GM10248 (cell line): ENCODE results near the gene DNAJC30.

Experiments used
- CTCF ChIA-PET: fragments of 300-600 bp; sonication (Branson Sonifier 250); formaldehyde crosslinking; extraction: SDS; loops from one replicate; lab custom pipeline; 2021; ENCODE audit warnings: antibody characterized with exemption; lab: Yijun Ruan, JAX
- POLR2A ChIA-PET: fragments of 350-650 bp; sonication (Branson Sonifier 250); formaldehyde crosslinking; extraction: SDS; loops from one replicate; lab custom pipeline; 2020; ENCODE audit warnings: antibody characterized with exemption; lab: Yijun Ruan, JAX
- DNase-seq: peaks from one replicate; pipeline ENCODE4 v3.0.0; 2012; ENCODE audit errors: extremely low spot score
- CTCF ChIP-seq: IDR thresholded peaks from 2 replicates; pipeline ENCODE4 v1.5.1; 2012; ENCODE audit warnings: mild to moderate bottlenecking, low read depth; ENCODE audit errors: extremely low read depth, missing control alignments, control extremely low read depth

DNAJC30 gene

GRCh38 chr7:73683056-73683787 lies at the start of gene DNAJC30, which contains the start of gene BUD23:
DNAJC30 (minus strand) TSS chr7:73683453; CDS start chr7:73683423, 30 bp downstream.
BUD23 (plus strand) TSS chr7:73683597; CDS start chr7:73683626, 29 bp downstream.
- DNase-seq: peak; percentile 99
- ChIA-PET CTCF (interaction anchor here (0.9 kb wide), 1 partner anchor 42 kb away, joined by 3 read pairs; no protein-coding TSS in a partner anchor), POLR2A (interaction anchor here (1.0 kb wide), 2 partner anchors 13 to 18 kb away, joined by 3 to 5 read pairs; no protein-coding TSS in a partner anchor)
- TF ChIP-seq CTCF: peak; percentile 13

- POLR2A ChIA-PET: no interaction called here
- TF ChIP-seq CTCF: no peak
- CTCF ChIA-PET: interaction anchor here (1.0 to 11.8 kb wide), 2 partner anchors 9 to 125 kb away, joined by 3 to 170 read pairs; no protein-coding TSS in a partner anchor
- no peak for DNase-seq
These were observed 49.1 kb upstream of the DNAJC30 start for GRCh38 chr7:73732397-73732796.

GRCh38 chr7:73730485-73730884 lies 47.2 kb upstream of the DNAJC30 start:
- DNase-seq: no peak
- TF ChIP-seq CTCF: no peak
- ChIA-PET POLR2A (no interaction called here), CTCF (interaction anchor here (11.8 kb wide), 1 partner anchor 123 kb away, joined by 170 read pairs; no protein-coding TSS in a partner anchor)

- TF ChIP-seq CTCF: no peak
- DNase-seq: no peak
- POLR2A ChIA-PET: no interaction called here
- CTCF ChIA-PET: interaction anchor here (1.1 to 11.8 kb wide), 3 partner anchors 10 to 121 kb away, joined by 3 to 170 read pairs (median 5); partner anchors contain the start of gene ABHD11
These were observed 45.3 kb upstream of the DNAJC30 start for GRCh38 chr7:73728551-73728950.

GRCh38 chr7:73727952-73728351 lies 44.7 kb upstream of the DNAJC30 start:
- no peak for TF ChIP-seq CTCF
- CTCF ChIA-PET: interaction anchor here (1.1 to 11.8 kb wide), 2 partner anchors 16 to 120 kb away, joined by 3 to 170 read pairs; no protein-coding TSS in a partner anchor

GRCh38 chr7:73726083-73726466 lies 42.8 kb upstream of the DNAJC30 start:
- TF ChIP-seq CTCF: no peak
- CTCF ChIA-PET: interaction anchor here (0.9 to 8.6 kb wide), 17 partner anchors 10 to 168 kb away, joined by 3 to 93 read pairs (median 4); partner anchors contain the start of genes ABHD11 and BCL7B
- DNase-seq: no peak
- POLR2A ChIA-PET: no interaction called here

More at GRCh38 chr7:73727952-73728351, 44.7 kb upstream of the DNAJC30 start:
- no peak for DNase-seq
- POLR2A ChIA-PET: no interaction called here
